CD4-positive, alpha-beta T cell treated with Interleukin-17A for 4 hours (primary cell): ENCODE data around the gene RPS6KB2.
A peak's percentile ranks its signal among the peaks of the same experiment; 100 is the strongest.
"Not testable (repeated sequence)": the region's sequence is repeated elsewhere in the genome, so short reads cannot be mapped to it uniquely, and the experiment has no call there.

Experiments used
- DNase-seq: peaks from one replicate; pipeline ENCODE4 v3.0.0-alpha.2; 2020; ENCODE audit warnings: mixed read lengths

RPS6KB2 gene

DNA sequence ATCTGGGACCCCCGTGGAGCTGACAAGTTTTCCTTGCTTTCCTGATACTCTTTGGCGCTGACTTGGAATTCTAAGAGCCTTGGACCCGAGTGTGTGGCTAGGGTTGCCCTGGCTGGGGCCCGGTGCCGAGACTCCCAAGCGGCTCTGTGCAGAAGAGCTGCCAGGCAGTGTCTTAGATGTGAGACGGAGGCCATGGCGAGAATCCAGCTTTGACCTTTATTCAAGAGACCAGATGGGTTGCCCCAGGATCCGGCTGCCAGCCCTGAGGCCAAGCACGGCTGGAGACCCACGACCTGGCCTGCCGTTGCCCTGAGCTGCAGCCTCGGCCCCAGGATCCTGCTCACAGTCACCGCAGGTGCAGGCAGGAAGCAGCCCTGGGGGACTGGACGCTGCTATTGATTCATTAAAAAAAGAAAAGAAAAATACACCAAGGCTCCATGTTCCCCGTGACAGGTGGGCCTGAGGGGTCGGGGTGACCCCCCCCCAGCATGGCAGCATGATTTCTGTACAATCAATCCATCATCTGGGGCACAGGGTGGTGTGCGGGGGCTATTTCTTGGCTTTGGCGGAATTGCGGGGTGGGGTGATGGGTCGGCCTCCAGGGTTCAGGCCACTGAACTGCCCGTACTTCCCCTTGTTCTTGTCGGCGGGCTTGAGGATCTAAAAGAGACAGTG, 30.2 kb upstream of the RPS6KB2 start:
- no peak for DNase-seq

DNA sequence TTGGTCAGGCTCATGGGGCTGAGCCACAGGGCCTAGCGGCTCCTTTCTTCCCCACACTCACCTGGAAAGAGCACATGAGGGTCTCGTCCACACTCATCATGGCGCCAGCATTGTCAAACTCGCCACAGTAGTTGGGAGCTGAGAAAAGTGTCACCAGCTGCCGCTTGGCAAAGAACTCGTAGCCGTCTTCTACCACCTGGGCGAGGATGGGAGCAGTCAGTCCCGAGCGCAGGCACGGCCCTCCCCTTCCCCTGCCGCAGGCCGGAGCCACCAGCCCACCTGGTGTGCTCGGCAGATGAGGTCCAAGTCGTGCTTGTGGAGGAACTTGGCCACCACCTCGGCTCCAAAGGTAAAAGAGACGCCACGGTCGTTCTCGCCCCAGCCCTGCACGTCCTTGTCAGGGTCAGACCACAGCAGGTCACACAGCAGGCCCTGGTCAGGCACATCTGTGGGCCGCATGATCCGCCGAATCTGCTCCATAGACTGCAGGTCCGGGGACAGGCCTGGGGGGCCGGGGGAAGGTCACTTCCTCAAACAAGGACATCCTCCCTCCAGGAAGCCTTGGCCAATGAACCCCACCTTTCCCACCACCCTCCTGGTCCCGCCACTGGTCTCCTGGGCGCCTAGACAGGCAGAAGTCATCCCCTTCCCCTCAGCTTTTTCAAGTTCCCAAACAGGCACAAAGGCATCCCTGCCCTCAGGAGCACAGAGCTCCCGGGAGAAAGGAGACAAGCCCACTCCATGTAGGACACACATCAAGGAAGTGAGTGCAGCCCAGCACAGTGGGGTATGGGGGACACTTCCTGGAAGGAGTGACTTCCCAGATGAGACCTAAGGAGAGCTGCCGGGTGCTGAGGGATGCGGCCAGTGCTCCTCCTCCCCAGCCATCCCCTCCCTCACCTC, 29.4 kb upstream of the RPS6KB2 start:
- DNase-seq = no peak

DNA sequence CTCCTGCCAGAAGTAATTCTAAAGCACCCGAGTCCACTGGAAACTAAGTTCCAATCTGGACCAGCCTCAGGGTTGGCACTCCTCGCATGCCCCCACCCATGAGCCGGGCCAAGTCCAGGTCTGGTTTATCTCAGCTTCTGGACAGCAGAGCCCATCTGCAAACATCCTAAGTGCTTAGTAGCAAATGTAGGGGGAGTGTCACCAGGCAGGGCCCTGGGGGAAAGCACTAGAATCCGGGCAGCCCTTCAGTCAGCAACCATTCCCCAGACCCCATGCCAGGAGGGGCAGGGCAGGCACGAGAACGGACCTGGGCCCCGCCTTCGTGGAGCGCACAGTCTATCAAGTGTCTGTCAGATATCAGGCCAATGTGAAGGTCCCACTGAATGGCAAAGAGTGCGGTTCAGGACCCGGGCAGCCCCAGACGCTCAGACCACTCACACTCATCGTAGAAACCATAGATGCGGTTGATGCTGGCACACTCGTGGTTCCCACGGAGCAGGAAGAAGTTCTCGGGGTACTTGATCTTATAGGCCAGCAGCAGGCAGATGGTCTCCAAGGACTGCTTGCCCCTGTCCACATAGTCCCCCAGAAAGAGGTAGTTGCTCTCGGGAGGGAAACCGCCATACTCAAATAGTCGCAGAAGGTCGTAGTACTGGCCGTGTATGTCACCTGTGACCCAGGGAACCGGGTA, 27.9 kb upstream of the RPS6KB2 start:
- no peak for DNase-seq

DNA sequence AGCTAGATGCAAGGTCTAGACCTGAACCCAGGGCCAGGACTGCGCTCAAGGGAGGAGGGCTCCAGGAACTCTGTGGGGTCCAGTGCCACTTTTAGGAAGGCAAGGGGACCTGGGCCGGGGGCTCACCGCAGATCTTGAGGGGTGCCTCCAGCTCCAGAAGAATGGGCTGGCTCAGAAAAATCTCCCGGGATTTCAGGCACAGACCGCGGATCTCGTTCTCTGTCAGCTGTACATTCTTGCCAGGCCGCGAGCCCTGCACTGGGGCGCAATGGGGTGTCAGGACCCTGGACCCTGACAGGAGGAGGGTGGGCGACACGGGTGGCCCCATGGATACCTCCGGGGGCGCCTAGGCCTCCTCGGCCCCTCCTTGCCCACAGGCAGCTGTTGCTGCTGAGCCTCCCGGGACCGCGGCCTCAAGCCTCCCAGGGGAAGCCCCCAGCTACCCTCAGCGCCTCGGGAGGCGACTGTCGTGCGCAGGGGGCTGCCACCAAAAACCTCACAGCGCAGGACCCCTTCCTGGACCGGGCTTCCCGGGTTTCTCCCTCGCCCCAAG, 27.3 kb upstream of the RPS6KB2 start:
- DNase-seq = no peak

DNA sequence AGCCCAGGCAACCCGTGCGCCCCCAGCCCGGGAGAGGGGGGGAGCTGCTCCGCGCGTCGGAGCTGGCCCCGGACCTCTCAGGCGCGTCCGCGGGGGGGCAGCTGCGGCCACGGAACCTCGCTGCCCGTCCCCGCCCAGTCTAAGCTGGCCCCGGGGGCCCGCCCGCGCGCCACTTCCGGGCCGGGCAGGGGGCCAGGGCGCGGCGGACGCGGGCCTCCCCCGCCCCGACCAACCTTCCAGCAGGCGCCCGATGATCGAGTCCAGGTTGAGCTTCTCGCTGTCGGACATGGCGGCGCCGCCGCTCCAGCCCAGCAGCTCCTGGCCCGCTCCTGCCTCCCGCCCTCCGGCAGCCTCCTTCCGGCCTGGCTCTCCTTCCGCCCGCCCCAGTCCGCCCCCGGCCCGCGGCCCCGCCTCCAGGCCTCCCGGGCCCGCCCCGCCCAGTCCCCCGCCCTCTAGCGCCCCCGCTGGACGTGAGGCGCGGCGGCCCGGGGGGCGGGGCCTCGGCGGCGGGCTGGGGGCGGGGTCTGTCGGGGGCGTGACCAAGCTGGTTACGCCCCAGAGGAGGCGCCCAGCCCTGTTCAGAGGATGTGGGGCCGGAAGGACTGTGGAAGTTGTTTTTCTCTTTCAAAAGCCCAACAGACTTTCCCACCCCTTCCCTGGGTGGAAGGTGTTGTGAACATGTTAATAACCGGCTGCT, 26.7 kb upstream of the RPS6KB2 start, which contains the start of gene PPP1CA:
Gene PPP1CA, minus strand, starts transcription at position 364 of the 697 bp plus-strand sequence. Its CDS starts 76 bp downstream, at position 288.
- peak; percentile 94 for DNase-seq

DNA sequence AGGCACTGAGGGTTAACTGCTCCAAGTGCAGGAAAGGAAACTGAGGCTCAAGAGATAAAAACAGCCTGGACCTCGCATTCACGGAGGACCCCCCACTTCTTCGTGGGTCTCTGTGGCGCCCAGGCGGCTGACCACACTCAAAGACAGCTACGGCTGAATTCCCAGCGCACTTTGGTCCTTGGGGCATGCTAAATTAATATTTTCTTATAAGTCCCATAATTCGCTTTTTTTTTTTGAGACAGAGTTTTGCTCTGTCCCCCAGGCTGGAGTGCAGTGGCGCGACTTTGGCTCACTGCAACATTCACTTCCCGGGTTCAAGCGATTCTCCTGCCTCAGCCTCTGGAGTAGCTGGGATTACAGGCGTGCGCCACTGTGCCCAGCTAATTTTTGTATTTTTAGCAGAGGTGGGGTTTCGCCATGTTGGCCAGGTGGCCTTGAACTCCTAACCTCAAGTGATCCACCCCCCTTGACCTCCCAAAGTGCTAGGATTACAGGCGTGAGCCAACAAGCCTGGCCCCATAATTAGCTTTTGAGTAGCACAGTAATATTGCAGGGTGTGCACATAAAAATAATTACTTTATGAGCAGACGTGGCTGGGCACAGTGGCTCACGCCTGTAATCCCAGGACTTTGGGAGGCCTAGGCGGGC, 26.0 kb upstream of the RPS6KB2 start:
- DNase-seq = not testable (repeated sequence)

DNA sequence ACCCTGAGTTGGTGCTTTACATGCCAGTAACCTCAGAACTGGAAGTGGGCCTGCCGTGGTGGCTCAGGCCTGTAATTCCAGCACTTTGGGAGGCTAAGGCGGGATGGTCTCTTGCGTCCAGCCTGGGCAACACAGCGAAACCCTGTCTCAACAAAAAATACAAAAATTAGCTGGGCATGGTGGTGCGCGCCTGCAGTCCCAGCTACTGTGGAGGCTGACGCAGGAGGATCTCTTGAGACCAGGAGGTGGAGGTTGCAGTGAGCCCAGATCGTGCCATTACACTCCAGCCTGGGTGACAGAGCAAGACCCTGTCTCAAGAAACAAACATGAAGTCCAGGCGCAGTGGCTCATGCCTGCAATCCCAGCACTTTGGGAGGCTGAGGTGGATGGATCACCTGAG, 25.2 kb upstream of the RPS6KB2 start:
- DNase-seq = not testable (repeated sequence)

DNA sequence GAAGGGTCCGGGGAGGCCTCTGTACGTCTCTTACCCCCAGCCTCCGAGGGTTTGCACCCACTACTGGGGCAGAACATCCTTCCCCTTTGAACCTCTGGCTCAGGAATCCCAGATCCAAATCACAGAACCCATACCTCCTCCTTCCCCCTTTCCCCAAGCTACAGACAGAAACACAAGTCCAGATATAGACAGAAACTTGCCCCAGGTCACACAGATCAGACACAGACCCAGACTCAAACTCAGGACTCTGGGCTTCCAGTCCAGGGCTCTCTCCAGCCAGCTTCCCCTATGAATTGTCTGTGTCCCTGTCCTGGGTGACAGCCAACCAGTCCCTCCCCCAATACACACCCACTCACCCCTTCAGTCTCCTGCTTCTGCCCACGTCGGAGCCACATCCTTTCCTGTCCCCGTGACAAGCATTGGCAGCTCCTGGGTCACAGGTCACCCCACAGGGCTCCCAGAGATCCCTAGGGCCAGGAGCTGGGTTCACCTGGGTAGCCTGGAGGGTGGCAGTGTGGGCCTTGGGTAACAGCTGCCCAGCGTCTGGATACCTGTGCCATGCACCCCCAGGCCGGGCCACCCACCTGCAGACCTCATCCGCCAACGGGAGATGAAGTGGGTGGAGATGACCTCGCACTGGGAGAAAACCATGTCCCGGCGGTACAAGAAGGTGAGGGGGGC, 23.6 kb upstream of the RPS6KB2 start:
- DNase-seq = peak; percentile 77

DNA sequence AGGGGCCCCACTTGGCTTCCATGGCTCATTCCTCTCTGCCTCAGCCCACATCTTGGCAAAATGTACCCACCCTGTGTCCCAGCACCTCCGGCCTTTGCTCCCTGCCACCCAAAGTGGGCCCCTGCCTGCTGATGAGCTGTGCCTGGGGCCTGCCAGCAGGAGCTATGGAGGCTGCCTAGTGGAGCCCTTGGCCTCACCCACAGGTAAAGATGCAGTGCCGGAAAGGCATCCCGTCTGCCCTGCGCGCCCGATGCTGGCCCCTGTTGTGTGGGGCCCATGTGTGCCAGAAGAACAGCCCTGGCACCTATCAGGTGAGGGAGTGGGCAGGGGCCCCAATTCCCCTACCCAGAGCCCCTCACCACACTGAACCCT, 23.1 kb upstream of the RPS6KB2 start:
- peak; percentile 50 for DNase-seq

DNA sequence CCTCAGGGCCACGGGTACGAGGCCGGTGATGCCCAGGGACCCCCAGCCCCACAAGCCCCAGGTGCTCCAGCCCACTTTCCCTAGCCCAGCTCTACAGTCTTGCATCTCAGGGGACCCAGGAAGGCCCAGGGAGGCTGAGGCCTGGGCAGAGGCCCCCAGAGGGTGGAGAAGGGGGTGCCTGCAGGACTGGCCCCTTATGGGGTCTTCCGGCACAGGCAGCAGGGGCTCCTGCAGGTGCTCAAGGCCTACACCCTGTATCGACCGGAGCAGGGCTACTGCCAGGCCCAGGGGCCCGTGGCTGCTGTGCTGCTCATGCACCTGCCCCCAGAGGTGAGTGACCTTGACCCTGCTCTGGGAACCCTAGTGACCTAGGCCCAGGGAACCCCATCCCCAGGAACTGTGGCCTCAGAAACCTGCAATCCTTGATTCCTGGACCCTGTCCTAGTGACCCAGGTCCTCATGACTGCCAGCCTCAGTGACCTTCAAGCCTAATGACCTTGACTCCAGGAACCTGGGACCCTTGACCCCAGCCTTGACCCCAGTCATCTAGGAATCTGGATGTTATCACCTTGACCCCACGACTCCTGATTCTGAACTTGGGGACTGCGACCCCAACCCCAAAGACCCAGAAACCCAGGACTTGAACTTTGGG, 22.5 kb upstream of the RPS6KB2 start:
- DNase-seq = no peak

DNA sequence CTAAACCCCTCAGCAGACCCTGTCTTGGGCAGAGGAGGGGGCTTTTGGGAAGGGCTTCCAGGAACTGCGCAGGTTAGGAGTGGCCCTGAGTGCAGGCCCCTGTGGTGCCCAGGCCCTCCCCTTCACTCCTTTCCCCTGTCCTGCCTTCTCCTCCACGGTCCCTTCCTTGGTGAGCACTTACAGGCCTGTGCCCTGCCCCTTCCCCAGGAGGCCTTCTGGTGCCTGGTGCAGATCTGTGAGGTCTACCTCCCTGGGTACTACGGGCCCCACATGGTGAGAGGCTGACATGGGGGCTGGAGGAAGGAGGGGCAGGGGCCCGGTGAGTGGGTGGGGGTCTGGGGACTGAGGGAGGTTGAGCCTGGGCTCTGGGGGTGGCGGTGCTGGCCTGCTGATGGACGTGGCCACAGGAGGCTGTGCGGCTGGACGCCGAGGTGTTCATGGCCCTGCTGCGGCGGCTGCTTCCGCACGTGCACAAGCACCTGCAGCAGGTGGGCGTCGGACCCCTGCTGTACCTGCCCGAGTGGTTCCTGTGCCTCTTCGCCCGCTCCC, 21.8 kb upstream of the RPS6KB2 start:
- DNase-seq = no peak

DNA sequence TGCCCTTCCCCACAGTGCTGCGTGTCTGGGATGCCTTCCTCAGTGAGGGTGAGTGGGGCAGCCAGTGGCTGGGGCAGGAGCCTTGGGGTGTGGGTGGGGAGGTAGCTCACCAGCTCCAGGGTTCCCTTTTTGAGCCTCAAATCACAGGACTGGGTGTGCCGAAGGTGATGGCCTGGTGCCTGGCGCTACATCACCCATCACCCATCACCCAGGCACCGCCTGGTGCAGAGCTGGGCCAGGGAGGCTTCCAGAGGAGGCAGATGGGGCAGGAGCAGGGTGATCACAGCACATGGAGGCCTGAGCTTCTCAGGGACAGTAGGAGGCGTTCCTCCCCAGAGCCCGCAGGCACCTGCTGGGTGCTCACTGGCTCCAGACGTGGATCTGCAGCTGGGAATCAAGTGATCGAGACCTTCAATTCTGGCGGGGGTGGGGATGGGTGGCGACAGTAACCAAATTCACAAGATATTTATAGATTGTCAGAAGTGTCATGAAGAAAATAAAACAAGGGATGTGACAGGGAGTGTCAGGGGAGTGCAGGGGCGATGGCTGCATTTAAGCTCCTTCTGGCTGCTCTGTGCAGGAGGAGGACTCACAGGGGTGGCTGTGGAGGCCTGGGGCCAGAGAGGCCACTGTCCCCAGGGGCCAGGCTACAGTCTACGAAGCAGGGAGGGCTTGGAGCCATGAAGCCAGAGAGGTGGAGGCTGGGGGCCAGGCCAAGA, 21.2 kb upstream of the RPS6KB2 start:
- DNase-seq = peak; percentile 58

DNA sequence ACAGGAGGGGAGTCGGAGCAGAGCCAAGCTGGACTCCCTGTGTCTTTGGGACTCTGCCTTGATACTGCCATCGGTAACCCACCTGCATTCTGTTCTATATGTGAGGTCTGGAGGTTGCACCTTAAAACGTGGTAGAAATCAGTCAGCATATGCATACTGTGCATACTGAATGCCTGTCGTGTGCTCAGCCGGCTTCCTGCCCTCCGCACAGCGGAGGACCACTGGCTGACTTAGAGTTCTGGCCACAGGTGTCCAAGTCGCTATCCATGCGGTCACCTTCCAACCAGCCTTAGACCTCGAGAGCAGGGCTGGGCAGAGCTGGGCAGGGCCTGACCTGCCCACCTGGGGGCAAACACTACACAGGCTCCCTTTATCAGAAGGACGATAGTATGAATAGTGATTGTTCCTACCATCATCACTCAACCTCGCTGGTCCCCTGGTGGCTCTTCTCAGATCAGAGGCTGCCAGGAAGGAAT, 20.6 kb upstream of the RPS6KB2 start:
- DNase-seq = no peak

DNA sequence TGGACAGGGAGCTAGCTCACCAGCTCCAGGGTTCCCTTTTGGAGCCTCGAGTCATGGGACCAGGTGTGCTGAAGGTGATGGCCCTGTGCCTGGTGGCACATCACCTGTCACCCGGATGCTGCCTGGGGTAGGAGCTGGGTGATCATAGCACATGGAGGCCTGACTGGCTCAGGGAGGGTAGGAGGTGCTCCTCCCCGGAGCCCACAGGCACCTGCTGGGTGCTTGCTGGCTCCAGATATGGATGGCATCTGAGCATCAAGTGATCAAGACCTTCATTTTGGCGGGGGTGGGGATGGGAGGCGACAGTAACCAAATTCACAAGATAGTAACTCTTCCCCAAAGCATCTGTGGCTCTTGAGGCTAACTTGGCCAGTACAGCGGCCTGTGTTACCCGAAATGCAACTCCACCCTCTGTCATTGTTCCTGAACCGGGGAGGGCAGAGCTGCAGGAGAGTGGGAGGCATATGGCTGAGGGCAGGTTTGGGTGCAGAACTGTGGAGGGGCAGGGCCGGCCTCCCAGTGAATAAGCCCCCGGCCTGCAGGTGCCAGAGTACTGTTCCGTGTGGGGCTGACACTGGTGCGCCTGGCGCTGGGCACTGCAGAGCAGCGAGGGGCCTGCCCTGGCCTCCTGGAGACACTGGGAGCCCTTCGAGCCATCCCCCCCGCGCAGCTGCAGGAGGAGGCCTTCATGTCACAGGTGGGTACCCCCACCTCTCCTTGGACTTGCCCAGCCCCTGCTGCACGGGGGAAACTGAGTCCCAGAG, 19.7 kb upstream of the RPS6KB2 start:
- DNase-seq = peak; percentile 58

DNA sequence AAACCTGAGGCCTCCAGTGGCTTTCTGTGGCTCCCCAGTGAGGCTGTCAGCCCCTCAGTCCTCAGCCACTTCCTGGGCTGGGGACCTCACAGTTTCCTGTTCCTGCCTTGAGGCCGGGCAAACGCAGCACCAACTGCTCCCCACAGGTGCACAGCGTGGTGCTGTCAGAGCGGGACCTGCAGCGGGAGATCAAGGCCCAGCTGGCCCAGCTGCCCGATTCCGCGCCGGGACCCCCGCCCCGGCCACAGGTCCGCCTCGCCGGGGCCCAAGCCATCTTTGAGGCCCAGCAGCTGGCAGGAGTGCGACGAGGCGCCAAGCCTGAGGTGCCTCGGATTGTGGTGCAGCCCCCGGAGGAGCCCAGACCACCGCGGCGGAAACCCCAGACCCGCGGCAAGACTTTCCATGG, 19.0 kb upstream of the RPS6KB2 start:
- peak; percentile 83 for DNase-seq

DNA sequence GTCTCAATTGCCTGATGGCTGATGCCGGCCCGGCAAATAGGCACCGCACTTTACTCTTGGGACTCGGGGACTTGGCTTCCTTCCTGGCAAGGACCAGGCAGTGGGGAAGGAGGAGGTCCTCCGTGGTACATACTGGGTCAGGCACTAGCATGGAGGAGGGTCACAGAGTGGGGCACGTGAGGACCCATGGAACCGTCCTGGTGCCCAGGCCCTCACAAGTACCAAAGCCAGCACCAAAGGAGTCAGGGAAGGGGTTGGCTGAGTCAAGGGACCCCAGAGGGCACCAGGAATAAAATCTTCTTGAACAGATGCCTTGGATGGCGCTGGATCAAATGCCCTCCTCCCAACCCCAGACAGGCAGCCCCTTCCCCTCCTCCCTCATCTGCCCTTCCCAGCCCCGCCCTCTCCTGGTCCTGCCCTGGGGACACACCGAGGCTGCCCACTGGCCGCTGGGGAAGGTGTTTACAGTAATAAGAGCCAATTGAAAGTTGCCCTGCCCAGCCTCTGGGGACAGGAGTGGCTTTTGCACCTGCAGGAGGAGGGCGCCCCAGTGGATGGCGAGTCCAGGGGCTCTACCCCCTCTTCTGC, 18.4 kb upstream of the RPS6KB2 start:
- DNase-seq = peak; percentile 33

DNA sequence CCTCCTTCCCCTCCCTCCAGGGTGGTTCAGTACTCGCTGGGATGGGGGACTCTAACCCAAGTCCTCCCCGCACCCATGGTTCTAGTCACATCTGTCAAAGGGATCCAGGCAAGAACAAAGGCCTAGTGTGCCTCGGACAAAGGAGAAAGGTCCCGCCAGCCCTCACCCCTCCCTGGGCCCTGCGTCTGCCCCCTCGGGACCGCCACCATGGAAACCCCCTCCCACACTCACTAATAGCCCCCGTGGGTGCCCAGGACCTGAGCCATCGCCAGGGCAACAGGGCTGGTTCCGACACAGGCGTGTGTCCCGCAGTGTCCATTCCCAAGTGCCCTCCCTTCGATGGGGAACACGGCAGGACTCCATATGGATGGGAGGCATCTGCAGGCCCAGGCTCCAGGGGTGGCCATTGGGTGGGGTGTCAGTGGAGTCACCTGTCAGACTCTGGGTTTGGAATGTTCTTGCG, 17.9 kb upstream of the RPS6KB2 start:
- DNase-seq = no peak
